A673 (cell line): ENCODE measurements around the gene DDX51. TPM values are rescaled to one million over a fixed set of nuclear protein-coding genes. Genes with fewer than 3 reads are reported as not detected.

Experiments used
- BruUV-seq: library from RNA; stranded (reverse); fragments of 400-500 nt; replicated peaks from 2 replicates; lab custom pipeline; 2021; lab: Mats Ljungman, UMichigan
- CTCF ChIA-PET: fragments of 300-600 bp; sonication (Branson Sonifier 250); formaldehyde crosslinking; loops from one replicate; lab custom pipeline; 2022; ENCODE audit warnings: antibody characterized with exemption; lab: Charles Lee
- POLR2A ChIA-PET: fragments of 300-600 bp; sonication (Branson Sonifier 250); formaldehyde crosslinking; loops from one replicate; lab custom pipeline; 2022; ENCODE audit warnings: antibody characterized with exemption; ENCODE audit not compliant: low non-redundant PET; lab: Charles Lee
- DNase-seq: peaks from one replicate; pipeline ENCODE4 v3.0.0-alpha.2; 2015; ENCODE audit warnings: low spot score
- H3K27ac ChIP-seq: fragments of 200-600 bp; sonication (generic); 2 replicates; pipeline ENCODE4 v1.5.1; 2016; ENCODE audit warnings: mixed run types, low read depth, mild to moderate bottlenecking, mixed read lengths, antibody characterized with exemption, low read length; ENCODE audit not compliant: poor library complexity, severe bottlenecking
- H3K27me3 ChIP-seq: fragments of 200-600 bp; sonication (generic); replicated peaks from 2 replicates; pipeline ENCODE4 v1.6.1; 2017; ENCODE audit warnings: mixed run types, low read depth, mild to moderate bottlenecking, mixed read lengths, antibody characterized with exemption, low read length; ENCODE audit not compliant: insufficient read depth, poor library complexity
- H3K36me3 ChIP-seq: fragments of 200-600 bp; sonication (generic); 2 replicates; pipeline ENCODE4 v1.6.1; 2016; ENCODE audit warnings: mixed run types, mild to moderate bottlenecking, mixed read lengths, antibody characterized with exemption, low read length; ENCODE audit not compliant: insufficient read depth, poor library complexity, severe bottlenecking
- H3K4me1 ChIP-seq: fragments of 200-600 bp; sonication (generic); 2 replicates; pipeline ENCODE4 v1.6.1; 2017; ENCODE audit warnings: mixed run types, mild to moderate bottlenecking, mixed read lengths, antibody characterized with exemption, low read length; ENCODE audit not compliant: insufficient read depth, poor library complexity, severe bottlenecking
- H3K4me3 ChIP-seq: fragments of 200-600 bp; sonication (generic); 2 replicates; pipeline ENCODE4 v1.5.1; 2016; ENCODE audit warnings: low read depth, mixed run types, mild to moderate bottlenecking, mixed read lengths, low read length; ENCODE audit not compliant: poor library complexity, severe bottlenecking
- H3K9me3 ChIP-seq: fragments of 200-600 bp; sonication (generic); 2 replicates; pipeline ENCODE4 v1.6.1; 2016; ENCODE audit warnings: mixed run types, low read depth, mild to moderate bottlenecking, mixed read lengths, antibody characterized with exemption, low read length; ENCODE audit not compliant: poor library complexity, severe bottlenecking
- CTCF ChIP-seq: fragments of 300-800, 200-600 bp; sonication (generic); conservative IDR thresholded peaks from 2 replicates; pipeline ENCODE4 v1.5.1; 2017; ENCODE audit warnings: low read depth, mild to moderate bottlenecking, antibody characterized with exemption, low read length, moderate library complexity, mixed read lengths
- EZH2 ChIP-seq: fragments of 200-600 bp; sonication (generic); IDR thresholded peaks from 2 replicates; pipeline ENCODE4 v1.6.1; 2017; ENCODE audit warnings: borderline replicate concordance, low read depth, mild to moderate bottlenecking, mixed read lengths, antibody characterized with exemption, low read length; ENCODE audit not compliant: poor library complexity, severe bottlenecking
- intact Hi-C: fragments of 100-400 bp; cut with micrococcal nuclease; formaldehyde crosslinking; loops from one replicate; pipeline ENCODE4 v1.10.0; 2022; ENCODE audit not compliant: unreplicated experiment
- total RNA-seq: library from RNA; stranded (reverse); gene quantifications from 2 replicates; pipeline ENCODE4 v1.2.3, GENCODE V29; 2021

The DDX51 gene
- total RNA-seq, 1 experiment from 2014 or later = 38.9 TPM

- BruUV-seq = no TSS peak
- intact Hi-C loops = no loop called here
- CTCF ChIA-PET = no interaction called here
- POLR2A ChIA-PET = no interaction called here
- Histone ChIP-seq H3K4me3 (no peak overlapping the region), H3K36me3 (peaks cover 6% of the 10 kb centered on the region), H3K27ac (no peak overlapping the region), H3K27me3 (no peaks in the 10 kb centered on the region), H3K9me3 (no peaks in the 10 kb centered on the region), H3K4me1 (no peaks in the 10 kb centered on the region)
- no peak for DNase-seq
- no peak for TF ChIP-seq CTCF
- TF ChIP-seq EZH2 = no peak
Observed at GRCh38 chr12:132123970-132124765, 20.0 kb downstream of the DDX51 start.

- BruUV-seq = no TSS peak
- no peak for DNase-seq
- CTCF ChIA-PET = no interaction called here
Observed at GRCh38 chr12:132121283-132121682, 22.8 kb downstream of the DDX51 start.

GRCh38 chr12:132118876-132119275 lies 25.2 kb downstream of the DDX51 start:
- H3K4me3 ChIP-seq = no peak overlapping the region
- CTCF ChIA-PET = no interaction called here

More at GRCh38 chr12:132121283-132121682, 22.8 kb downstream of the DDX51 start:
- POLR2A ChIA-PET = no interaction called here
- no peaks in the 10 kb centered on the region for H3K9me3 ChIP-seq
- no peaks in the 10 kb centered on the region for H3K27me3 ChIP-seq
- no peaks in the 10 kb centered on the region for H3K4me1 ChIP-seq
- no peak overlapping the region for H3K4me3 ChIP-seq
- TF ChIP-seq EZH2 (no peak), CTCF (no peak)
- no peaks in the 10 kb centered on the region for H3K36me3 ChIP-seq
- intact Hi-C loops = no loop called here
- H3K27ac ChIP-seq = no peak overlapping the region

More at GRCh38 chr12:132118876-132119275, 25.2 kb downstream of the DDX51 start:
- POLR2A ChIA-PET = no interaction called here
- no TSS peak for BruUV-seq
- H3K27me3 ChIP-seq = no peaks in the 10 kb centered on the region
- intact Hi-C loops = no loop called here
- TF ChIP-seq EZH2 (no peak), CTCF (no peak)
- no peaks in the 10 kb centered on the region for H3K36me3 ChIP-seq
- H3K27ac ChIP-seq = no peak overlapping the region
- no peaks in the 10 kb centered on the region for H3K9me3 ChIP-seq
- no peak for DNase-seq
- no peaks in the 10 kb centered on the region for H3K4me1 ChIP-seq
